Memory B cell (primary cell): Measurements from ENCODE around the gene TMEM59L.

Experiments used
- ATAC-seq: fragments of 150-1000 bp; cut with Tn5 transposase; 2 replicates; pipeline ENCODE4 v1.10.0; 2021; ENCODE audit warnings: low read depth, mild to moderate bottlenecking, moderate library complexity
- DNase-seq, 2 donors: peaks; one replicate each; pipeline ENCODE4 v3.0.0; 2022; ENCODE audit warnings: low spot score in 2 of 2
- H3K27ac Mint-ChIP-seq: one replicate; pipeline ENCODE4 v1.8.0; 2022; ENCODE audit warnings: mild to moderate bottlenecking, moderate library complexity, mixed read lengths
- H3K27me3 Mint-ChIP-seq: one replicate; pipeline ENCODE4 v1.8.0; 2022; ENCODE audit warnings: mixed read lengths
- H3K36me3 Mint-ChIP-seq: one replicate; pipeline ENCODE4 v1.8.0; 2022; ENCODE audit warnings: mild to moderate bottlenecking, mixed read lengths
- H3K4me1 Mint-ChIP-seq: one replicate; pipeline ENCODE4 v1.8.0; 2022; ENCODE audit warnings: mixed read lengths
- H3K4me3 Mint-ChIP-seq: one replicate; pipeline ENCODE4 v1.8.0; 2022; ENCODE audit warnings: mild to moderate bottlenecking, moderate library complexity, mixed read lengths
- H3K9me3 Mint-ChIP-seq: one replicate; pipeline ENCODE4 v1.8.0; 2022; ENCODE audit warnings: mixed read lengths

Gene TMEM59L

GRCh38 chr19:18612772-18613588 is at the start of gene TMEM59L:
TMEM59L (plus strand) TSS chr19:18612870; CDS start chr19:18612959, 89 bp downstream.
- no peak for DNase-seq

GRCh38 chr19:18566953-18567352 is 45.7 kb upstream of the TMEM59L start:
- ATAC-seq (no peak), DNase-seq (no peak)
- H3K9me3 Mint-ChIP-seq = no peaks in the 10 kb centered on the region
- peaks cover 20% of the 10 kb centered on the region for H3K36me3 Mint-ChIP-seq
- peaks cover 3% of the 10 kb centered on the region for H3K4me1 Mint-ChIP-seq
- H3K4me3 Mint-ChIP-seq = no peak overlapping the region
- H3K27ac Mint-ChIP-seq = no peak overlapping the region
- no peaks in the 10 kb centered on the region for H3K27me3 Mint-ChIP-seq

More at GRCh38 chr19:18612772-18613588, at the start of gene TMEM59L:
- Mint-ChIP-seq H3K9me3 (no peaks in the 10 kb centered on the region), H3K36me3 (no peaks in the 10 kb centered on the region), H3K4me1 (peaks cover 22% of the 10 kb centered on the region), H3K27ac (peak within 1 kb of the TSS; percentile 47), H3K27me3 (peaks cover 42% of the 10 kb centered on the region), H3K4me3 (peak within 1 kb of the TSS; percentile 82)
- ATAC-seq = peak; percentile 55

GRCh38 chr19:18568367-18568766 is 44.3 kb upstream of the TMEM59L start:
- DNase-seq (no peak), ATAC-seq (no peak)
- Mint-ChIP-seq H3K9me3 (no peaks in the 10 kb centered on the region), H3K4me1 (peaks cover 13% of the 10 kb centered on the region), H3K4me3 (no peak overlapping the region), H3K27me3 (no peaks in the 10 kb centered on the region), H3K27ac (no peak overlapping the region), H3K36me3 (peaks cover 20% of the 10 kb centered on the region)

- H3K4me1 Mint-ChIP-seq = peaks cover 13% of the 10 kb centered on the region
- ATAC-seq (peak; percentile 92), DNase-seq (peak; percentile 100)
- H3K27ac Mint-ChIP-seq = peak within 1 kb of the TSS; percentile 97
- H3K9me3 Mint-ChIP-seq = no peaks in the 10 kb centered on the region
- peaks cover 18% of the 10 kb centered on the region for H3K36me3 Mint-ChIP-seq
- peak within 1 kb of the TSS; percentile 95 for H3K4me3 Mint-ChIP-seq
- no peaks in the 10 kb centered on the region for H3K27me3 Mint-ChIP-seq
These were observed 40.9 kb upstream of the TMEM59L start, which contains the start of gene UBA52 for GRCh38 chr19:18571564-18572344. UBA52 (plus strand) TSS chr19:18571857; CDS start chr19:18573301, 1,444 bp downstream.

- Mint-ChIP-seq H3K4me3 (no peak overlapping the region), H3K4me1 (peaks cover 13% of the 10 kb centered on the region), H3K9me3 (no peaks in the 10 kb centered on the region), H3K27me3 (no peaks in the 10 kb centered on the region), H3K36me3 (peaks cover 11% of the 10 kb centered on the region), H3K27ac (no peak overlapping the region)
- ATAC-seq (no peak), DNase-seq (no peak)
These were observed 37.9 kb upstream of the TMEM59L start for GRCh38 chr19:18574691-18575291.

- ATAC-seq = no peak
- peaks cover 11% of the 10 kb centered on the region for H3K36me3 Mint-ChIP-seq
- no peak for DNase-seq
- no peaks in the 10 kb centered on the region for H3K9me3 Mint-ChIP-seq
- no peak overlapping the region for H3K4me3 Mint-ChIP-seq
- no peak overlapping the region for H3K27ac Mint-ChIP-seq
- no peaks in the 10 kb centered on the region for H3K27me3 Mint-ChIP-seq
- peaks cover 13% of the 10 kb centered on the region for H3K4me1 Mint-ChIP-seq
These were observed 36.3 kb upstream of the TMEM59L start for GRCh38 chr19:18576383-18576782.

GRCh38 chr19:18577365-18577914 is 35.2 kb upstream of the TMEM59L start:
- no peaks in the 10 kb centered on the region for H3K9me3 Mint-ChIP-seq
- H3K27ac Mint-ChIP-seq = no peak overlapping the region
- peaks cover 7% of the 10 kb centered on the region for H3K4me1 Mint-ChIP-seq
- no peak overlapping the region for H3K4me3 Mint-ChIP-seq
- peaks cover 11% of the 10 kb centered on the region for H3K36me3 Mint-ChIP-seq
- DNase-seq = no peak
- H3K27me3 Mint-ChIP-seq = no peaks in the 10 kb centered on the region
- no peak for ATAC-seq

GRCh38 chr19:18580311-18580710 is 32.4 kb upstream of the TMEM59L start:
- no peak overlapping the region for H3K27ac Mint-ChIP-seq
- H3K27me3 Mint-ChIP-seq = no peaks in the 10 kb centered on the region
- H3K36me3 Mint-ChIP-seq = peaks cover 5% of the 10 kb centered on the region
- H3K9me3 Mint-ChIP-seq = no peaks in the 10 kb centered on the region
- peaks cover 1% of the 10 kb centered on the region for H3K4me1 Mint-ChIP-seq
- H3K4me3 Mint-ChIP-seq = no peak overlapping the region
- ATAC-seq (no peak), DNase-seq (no peak)

GRCh38 chr19:18586306-18586705 is 26.4 kb upstream of the TMEM59L start:
- no peaks in the 10 kb centered on the region for H3K9me3 Mint-ChIP-seq
- H3K4me3 Mint-ChIP-seq = no peak overlapping the region
- H3K4me1 Mint-ChIP-seq = peaks cover 32% of the 10 kb centered on the region
- ATAC-seq (no peak), DNase-seq (no peak)
- H3K36me3 Mint-ChIP-seq = peaks cover 3% of the 10 kb centered on the region
- H3K27ac Mint-ChIP-seq = peak overlapping the region; percentile 41
- H3K27me3 Mint-ChIP-seq = no peaks in the 10 kb centered on the region

GRCh38 chr19:18587561-18587960 is 25.1 kb upstream of the TMEM59L start:
- ATAC-seq (no peak), DNase-seq (no peak)
- Mint-ChIP-seq H3K36me3 (peaks cover 5% of the 10 kb centered on the region), H3K27ac (peak overlapping the region; percentile 95), H3K4me1 (peaks cover 32% of the 10 kb centered on the region), H3K27me3 (no peaks in the 10 kb centered on the region), H3K9me3 (no peaks in the 10 kb centered on the region), H3K4me3 (no peak overlapping the region)

- H3K9me3 Mint-ChIP-seq = no peaks in the 10 kb centered on the region
- no peaks in the 10 kb centered on the region for H3K27me3 Mint-ChIP-seq
- H3K4me1 Mint-ChIP-seq = peaks cover 32% of the 10 kb centered on the region
- peaks cover 5% of the 10 kb centered on the region for H3K36me3 Mint-ChIP-seq
- ATAC-seq (no peak), DNase-seq (peak in 1 of 2 donors; percentile 51)
- H3K4me3 Mint-ChIP-seq = peak overlapping the region; percentile 90
- peak overlapping the region; percentile 95 for H3K27ac Mint-ChIP-seq
These were observed 24.6 kb upstream of the TMEM59L start for GRCh38 chr19:18587962-18588610.

GRCh38 chr19:18588611-18589379 is 23.9 kb upstream of the TMEM59L start, which contains the start of gene REX1BD:
REX1BD (plus strand) TSS chr19:18588798; CDS start chr19:18588802, 4 bp downstream.
- Mint-ChIP-seq H3K4me1 (peaks cover 32% of the 10 kb centered on the region), H3K9me3 (no peaks in the 10 kb centered on the region), H3K4me3 (peak within 1 kb of the TSS; percentile 90), H3K27ac (peak within 1 kb of the TSS; percentile 95), H3K36me3 (peaks cover 5% of the 10 kb centered on the region), H3K27me3 (no peaks in the 10 kb centered on the region)
- peak; percentile 73 for ATAC-seq
- peak; percentile 88 to 89 for DNase-seq
